ENCODE results near the gene NEK9.

DNA sequence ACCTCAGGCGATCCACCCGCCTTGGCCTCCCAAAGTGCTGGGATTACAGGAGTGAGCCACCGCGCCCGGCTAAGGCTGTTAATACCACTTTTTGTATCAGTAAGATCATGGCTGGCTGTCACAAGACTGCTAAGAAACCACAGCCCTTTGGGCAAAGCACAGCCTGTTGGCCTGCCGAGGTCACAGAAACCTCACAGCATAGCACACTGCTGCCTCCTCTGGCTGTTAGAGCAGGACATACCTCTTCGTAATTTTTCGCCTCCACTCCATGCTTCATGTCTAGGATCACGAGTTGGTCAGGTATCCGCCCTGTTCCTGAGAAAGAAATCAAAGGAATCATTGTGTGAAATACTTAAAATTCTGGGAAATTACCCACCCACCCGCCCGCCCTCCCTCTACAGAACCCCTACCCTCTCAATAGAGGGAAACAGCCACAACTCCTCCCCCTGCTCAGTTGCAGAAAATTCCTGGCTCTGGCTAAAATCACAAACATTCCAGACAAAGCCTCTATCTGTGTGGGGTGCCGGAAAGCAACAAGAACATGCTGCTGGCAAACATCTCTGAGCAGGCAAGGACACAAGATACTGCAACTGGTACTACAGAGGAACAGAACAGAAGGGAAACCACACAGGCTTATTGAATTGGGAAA is 20.7 kb upstream of the NEK9 start:
- TF ChIP-seq CREB5 (CRISPR knock-in tag; IDR thresholded peaks at IDR 0.05), result no peak
- TF ChIP-seq DACH1 (IDR thresholded peaks at IDR 0.05; ENCODE audit: partially characterized antibody), result no peak
- TF ChIP-seq MLLT1 (IDR thresholded peaks at IDR 0.05), result no peak
- no peak for TF ChIP-seq NBN (IDR thresholded peaks at IDR 0.05; ENCODE audit: low read depth)
- no peak for TF ChIP-seq NCOA2 (IDR thresholded peaks at IDR 0.05; ENCODE audit: partially characterized antibody in 2 of 2)
